IMR-90 (cell line): ENCODE data around the gene STPG4.

Experiments
- BHLHE40 ChIP-seq: fragments of 150-350 bp; IDR thresholded peaks from 2 replicates; pipeline ENCODE4 v1.6.1; 2016; ENCODE audit warnings: mild to moderate bottlenecking, low read depth, low read length
- CEBPB ChIP-seq: IDR thresholded peaks from 2 replicates; pipeline ENCODE4 v1.6.1; 2012; ENCODE audit warnings: low read depth, low read length, improper control_type of control experiment
- CHD1 ChIP-seq: IDR thresholded peaks from 2 replicates; pipeline ENCODE4 v1.6.1; 2012; ENCODE audit warnings: low read depth, low read length, improper control_type of control experiment
- FOS ChIP-seq: fragments of 150-350 bp; IDR thresholded peaks from 2 replicates; pipeline ENCODE4 v1.6.1; 2016; ENCODE audit warnings: low read depth, low read length
- MXI1 ChIP-seq: IDR thresholded peaks from 2 replicates; pipeline ENCODE4 v1.6.1; 2012; ENCODE audit warnings: low read depth, mild to moderate bottlenecking, low read length, moderate library complexity, borderline replicate concordance
- POLR2A ChIP-seq: IDR thresholded peaks from 2 replicates; pipeline ENCODE4 v1.6.1; 2012; ENCODE audit warnings: mild to moderate bottlenecking, low read depth, low read length
- RAD21 ChIP-seq: IDR thresholded peaks from 2 replicates; pipeline ENCODE4 v1.6.1; 2012; ENCODE audit warnings: low read length, improper control_type of control experiment
- RCOR1 ChIP-seq: IDR thresholded peaks from 2 replicates; pipeline ENCODE4 v1.6.1; 2012; ENCODE audit warnings: mild to moderate bottlenecking, low read length, improper control_type of control experiment; ENCODE audit not compliant: insufficient replicate concordance
- RFX5 ChIP-seq: IDR thresholded peaks from 2 replicates; pipeline ENCODE4 v1.8.0; 2012; ENCODE audit warnings: low read depth, mild to moderate bottlenecking, low read length, moderate library complexity
- TF ChIP-seq, protein P1 (sequence below): conservative IDR thresholded peaks from 2 replicates; pipeline ENCODE4 v1.5.1; 2012; ENCODE audit warnings: mild to moderate bottlenecking, low read depth, low read length, improper control_type of control experiment
- TF ChIP-seq, protein P2 (sequence below): fragments of 150-350 bp; IDR thresholded peaks from 2 replicates; pipeline ENCODE4 v1.6.1; 2016; ENCODE audit warnings: low read depth, mild to moderate bottlenecking, low read length, moderate library complexity, borderline replicate concordance

DNA sequence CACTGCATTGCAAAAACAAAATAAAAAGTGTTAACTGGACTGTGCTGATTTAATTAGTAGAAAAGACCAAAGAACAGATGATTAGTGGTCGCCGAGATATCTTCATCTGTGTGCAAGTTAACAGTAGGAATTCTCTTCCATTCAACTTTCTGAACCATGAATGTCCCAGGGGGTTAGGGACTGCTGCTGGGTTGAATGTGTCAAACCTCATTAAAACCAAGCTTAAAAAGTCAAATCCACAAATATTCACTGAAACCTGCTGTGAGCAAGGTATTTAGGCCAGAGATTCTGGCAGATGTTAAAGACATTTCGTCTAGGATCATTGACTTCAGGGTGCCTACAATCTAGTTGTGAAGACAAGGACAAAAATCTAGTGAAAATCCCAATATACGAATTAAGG is 58.7 kb downstream of the STPG4 start:
- TF ChIP-seq RAD21 (no peak), MXI1 (no peak), CEBPB (no peak), POLR2A (no peak), FOS (no peak), CHD1 (no peak), RCOR1 (no peak), BHLHE40 (no peak), RFX5 (no peak)
- TF ChIP-seq, protein P1, sequence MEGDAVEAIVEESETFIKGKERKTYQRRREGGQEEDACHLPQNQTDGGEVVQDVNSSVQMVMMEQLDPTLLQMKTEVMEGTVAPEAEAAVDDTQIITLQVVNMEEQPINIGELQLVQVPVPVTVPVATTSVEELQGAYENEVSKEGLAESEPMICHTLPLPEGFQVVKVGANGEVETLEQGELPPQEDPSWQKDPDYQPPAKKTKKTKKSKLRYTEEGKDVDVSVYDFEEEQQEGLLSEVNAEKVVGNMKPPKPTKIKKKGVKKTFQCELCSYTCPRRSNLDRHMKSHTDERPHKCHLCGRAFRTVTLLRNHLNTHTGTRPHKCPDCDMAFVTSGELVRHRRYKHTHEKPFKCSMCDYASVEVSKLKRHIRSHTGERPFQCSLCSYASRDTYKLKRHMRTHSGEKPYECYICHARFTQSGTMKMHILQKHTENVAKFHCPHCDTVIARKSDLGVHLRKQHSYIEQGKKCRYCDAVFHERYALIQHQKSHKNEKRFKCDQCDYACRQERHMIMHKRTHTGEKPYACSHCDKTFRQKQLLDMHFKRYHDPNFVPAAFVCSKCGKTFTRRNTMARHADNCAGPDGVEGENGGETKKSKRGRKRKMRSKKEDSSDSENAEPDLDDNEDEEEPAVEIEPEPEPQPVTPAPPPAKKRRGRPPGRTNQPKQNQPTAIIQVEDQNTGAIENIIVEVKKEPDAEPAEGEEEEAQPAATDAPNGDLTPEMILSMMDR = no peak
- TF ChIP-seq, protein P2, sequence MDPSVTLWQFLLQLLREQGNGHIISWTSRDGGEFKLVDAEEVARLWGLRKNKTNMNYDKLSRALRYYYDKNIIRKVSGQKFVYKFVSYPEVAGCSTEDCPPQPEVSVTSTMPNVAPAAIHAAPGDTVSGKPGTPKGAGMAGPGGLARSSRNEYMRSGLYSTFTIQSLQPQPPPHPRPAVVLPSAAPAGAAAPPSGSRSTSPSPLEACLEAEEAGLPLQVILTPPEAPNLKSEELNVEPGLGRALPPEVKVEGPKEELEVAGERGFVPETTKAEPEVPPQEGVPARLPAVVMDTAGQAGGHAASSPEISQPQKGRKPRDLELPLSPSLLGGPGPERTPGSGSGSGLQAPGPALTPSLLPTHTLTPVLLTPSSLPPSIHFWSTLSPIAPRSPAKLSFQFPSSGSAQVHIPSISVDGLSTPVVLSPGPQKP = no peak
